Measurements from ENCODE around the gene KCNJ16.

The KCNJ16 gene

DNA sequence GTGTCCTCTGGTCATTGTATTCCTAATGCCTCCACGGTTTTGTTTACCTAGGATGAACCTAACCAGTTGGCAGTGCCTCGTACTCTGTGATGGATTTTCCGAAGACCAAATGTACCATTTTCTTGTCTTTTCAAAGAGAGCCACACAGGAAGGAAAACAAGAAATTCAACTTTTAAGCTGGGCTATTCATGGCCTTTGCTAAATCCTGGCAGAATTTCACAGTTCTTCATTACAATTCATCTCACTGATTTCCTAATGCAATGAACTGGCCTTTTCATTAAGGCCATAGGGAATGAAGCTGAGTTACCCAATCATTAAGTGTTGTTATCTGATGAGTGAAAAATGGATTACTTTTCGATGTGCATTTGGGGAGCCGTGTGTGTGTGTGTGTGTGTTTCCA is 7.9 kb upstream of the KCNJ16 start:
- DNase-seq (ENCODE audit: insufficient read length, low spot score) (no peak), FAIRE-seq (no peak)

DNA sequence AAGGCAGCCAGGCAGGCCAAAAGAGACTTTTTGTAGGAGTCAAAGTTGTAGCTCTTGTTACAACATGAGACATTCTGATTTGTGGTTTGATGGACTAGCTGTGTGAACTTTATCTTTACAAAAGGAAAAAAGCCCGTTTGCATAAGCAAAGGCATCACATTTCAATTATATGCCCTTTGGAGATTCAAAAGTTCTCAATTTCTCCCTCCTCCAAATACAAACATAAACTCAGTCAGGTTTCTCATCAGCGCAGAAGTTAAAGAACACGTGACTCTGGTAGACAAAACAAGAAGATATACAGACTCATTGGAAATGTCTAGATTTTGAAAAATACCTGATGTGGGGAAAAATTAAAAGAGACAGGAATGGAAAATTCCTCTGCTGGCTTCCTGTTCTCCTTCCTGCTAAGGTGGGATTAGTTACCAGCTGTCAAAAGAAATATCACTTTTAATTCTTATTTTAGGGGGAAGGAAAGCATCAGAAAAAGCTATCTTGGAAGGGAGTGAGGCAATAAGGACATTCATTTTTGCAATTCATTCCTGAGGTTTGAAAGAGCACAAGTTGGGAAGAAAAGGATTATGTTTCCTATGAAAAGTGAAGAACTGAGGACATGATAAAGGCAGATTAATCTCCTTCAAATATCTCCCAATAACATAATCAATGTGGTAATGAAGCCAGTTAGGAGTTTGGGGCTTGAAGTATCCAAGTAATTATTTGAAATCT is 4.6 kb upstream of the KCNJ16 start:
- DNase-seq (ENCODE audit: insufficient read length, low spot score), result no peak
- no peak for FAIRE-seq

DNA sequence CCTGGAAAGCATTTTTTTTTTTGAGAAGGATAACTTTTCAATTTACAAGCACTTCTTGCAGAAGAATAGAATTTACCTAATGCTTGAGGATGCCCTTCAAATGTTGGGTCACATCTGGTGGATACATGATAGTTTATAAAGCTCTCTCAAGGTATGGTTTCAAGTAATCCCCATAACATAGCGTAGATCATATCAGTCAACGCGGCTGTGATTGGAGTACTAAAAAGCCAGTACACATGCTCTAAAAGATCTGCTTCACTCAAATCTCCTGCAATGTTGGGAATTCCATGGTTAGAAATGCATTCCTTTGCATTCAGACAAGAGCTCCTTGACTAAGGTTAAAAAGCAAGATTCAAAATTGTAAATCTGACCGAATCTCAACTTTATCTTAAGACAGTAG is 3.9 kb upstream of the KCNJ16 start:
- no peak for FAIRE-seq

DNA sequence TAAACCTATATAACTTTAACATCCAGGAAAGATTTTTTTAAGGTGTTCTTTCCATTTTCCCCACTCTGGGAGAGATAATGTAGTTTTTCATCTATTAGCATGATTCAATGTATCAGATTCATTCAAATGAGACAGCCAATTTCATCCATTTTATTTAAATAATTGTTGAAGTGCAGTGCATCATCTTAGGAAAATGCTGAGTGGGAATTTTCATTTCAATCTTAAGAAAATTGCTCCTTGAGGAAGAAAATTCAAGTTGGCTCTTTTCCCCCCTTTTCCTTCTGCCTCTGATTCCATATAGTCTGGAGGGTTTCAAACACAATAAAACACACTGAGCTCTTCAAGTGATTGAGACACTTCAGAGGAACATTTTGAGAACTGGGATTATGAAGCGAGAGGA is 3.4 kb upstream of the KCNJ16 start:
- FAIRE-seq, result no peak

More for the DNA sequence above, 3.9 kb upstream of the KCNJ16 start:
- no peak for DNase-seq (ENCODE audit: insufficient read length, low spot score)

DNA sequence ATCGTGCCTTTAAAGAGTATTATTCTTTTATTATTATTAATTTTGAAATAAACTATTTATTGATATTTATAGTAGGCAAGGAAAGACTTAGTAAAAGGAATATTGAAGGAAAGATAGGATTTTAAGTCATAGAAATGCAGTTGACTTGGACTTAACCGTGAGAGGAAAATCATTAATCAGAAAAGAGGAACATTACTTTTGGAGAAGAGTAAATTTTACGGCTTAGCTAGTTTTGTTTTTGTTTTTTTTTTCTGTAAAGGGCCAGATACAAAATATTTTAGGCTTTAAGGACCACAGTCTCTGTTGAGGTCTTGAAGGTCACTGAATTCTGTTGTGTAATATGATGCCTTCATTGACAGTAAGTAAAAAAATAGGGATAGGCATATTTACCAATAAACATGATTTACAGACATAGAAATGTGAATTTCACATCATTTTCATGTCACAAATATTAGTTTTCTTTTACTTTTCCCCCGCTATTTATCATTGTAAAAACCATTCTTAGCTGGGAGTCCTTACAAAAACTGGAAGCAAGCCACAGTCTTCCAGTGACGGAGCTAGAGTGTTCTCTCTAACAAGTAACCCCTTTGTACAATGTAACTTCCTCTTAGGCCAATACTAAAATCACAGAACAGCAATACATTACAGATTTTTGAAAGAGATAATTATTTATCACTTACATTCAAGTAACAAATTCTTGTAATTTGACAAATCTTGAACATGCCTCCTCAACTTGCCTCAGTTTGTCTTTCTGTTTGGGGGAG is 2.3 kb upstream of the KCNJ16 start:
- no peak for DNase-seq (ENCODE audit: insufficient read length, low spot score)
- FAIRE-seq, result no peak

More for the DNA sequence above, 3.4 kb upstream of the KCNJ16 start:
- DNase-seq (ENCODE audit: insufficient read length, low spot score), result no peak

DNA sequence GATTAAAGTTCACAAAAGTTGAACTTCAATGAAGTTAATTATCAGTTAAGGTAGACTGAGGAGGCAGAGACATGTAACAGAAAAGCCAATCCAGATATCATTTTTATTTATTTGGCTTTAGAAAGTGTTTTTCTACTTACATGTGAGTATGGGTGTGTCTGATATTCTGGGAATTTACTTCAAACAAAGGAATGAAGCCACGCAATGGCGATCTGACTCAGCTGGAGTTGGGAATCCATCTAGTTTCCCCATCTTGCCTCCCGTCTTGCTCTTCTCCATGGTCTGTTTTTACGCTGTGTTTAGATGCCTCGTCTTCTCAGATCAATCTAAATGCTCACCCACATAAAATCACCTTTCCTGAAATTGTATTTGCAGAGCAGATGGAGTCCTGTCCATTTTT is 1.7 kb upstream of the KCNJ16 start:
- DNase-seq (ENCODE audit: insufficient read length, low spot score) (no peak), FAIRE-seq (no peak)

DNA sequence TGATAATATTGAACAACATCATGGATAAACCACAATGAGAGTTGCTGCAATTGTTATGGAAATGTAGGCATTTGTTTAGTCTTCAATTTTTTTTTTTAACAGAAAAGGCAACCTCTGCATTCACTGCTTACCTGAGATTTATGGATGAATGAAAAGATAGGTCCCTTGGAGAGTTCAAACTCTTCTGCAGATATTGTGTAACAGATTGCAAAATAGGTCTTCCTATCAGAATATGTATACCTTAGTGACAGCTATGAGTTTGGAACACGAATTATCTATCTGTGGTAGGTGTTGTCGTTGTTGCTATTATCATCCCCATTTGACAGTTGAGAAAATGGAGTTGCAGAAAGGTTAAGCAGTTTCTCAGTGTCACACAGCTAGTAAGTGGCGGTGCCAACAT is 1.2 kb upstream of the KCNJ16 start:
- FAIRE-seq, result no peak
- DNase-seq (ENCODE audit: insufficient read length, low spot score), result no peak

DNA sequence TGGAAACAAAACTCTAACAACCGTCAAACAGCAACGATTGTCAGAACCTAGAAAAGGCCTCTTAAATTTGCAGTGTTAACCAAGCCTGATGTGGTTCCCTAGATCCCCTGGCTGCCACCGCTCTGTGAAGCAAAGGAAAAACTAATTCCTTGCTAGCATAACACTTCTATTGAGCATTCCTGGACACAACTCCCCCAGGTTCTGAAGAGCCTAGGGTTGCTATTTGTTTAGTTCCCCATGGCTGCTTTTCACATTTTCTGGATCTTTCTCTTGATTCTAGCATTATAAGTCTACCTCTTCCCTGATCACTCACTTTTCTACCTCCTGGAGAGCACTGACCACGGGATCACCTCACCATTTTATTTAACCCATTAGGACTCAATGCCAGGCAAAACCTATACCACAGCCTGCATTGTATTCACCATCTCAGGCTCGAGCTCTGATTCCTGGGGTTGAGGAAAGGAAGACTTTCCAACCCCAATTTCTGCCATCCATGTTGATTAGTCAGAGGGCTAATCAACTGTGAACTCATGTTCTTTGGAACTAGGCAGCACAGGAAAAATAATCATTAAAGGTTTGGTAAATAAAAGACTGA is 692 bp upstream of the KCNJ16 start:
- no peak for DNase-seq (ENCODE audit: insufficient read length, low spot score)
- no peak for FAIRE-seq

DNA sequence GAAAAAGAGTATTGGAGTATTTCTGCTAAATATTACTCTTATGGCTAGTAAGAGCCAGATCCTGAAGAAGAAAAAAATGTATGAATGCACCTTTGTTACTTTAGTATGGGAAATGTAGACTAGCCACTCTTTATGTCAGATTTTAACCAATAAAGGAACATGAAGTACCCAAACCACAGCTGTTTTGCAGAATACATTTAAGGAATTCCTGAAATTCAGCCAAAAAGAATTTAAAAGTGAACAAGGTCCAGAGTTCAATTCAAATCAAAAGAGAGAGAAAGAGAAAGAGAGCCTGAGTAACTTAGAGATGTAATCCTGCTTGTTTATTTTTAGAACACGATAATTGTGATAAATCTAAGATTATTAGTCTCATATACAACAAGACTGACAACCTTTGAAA is 1.2 kb downstream of the KCNJ16 start:
- no peak for FAIRE-seq
- no peak for DNase-seq (ENCODE audit: insufficient read length, low spot score)

DNA sequence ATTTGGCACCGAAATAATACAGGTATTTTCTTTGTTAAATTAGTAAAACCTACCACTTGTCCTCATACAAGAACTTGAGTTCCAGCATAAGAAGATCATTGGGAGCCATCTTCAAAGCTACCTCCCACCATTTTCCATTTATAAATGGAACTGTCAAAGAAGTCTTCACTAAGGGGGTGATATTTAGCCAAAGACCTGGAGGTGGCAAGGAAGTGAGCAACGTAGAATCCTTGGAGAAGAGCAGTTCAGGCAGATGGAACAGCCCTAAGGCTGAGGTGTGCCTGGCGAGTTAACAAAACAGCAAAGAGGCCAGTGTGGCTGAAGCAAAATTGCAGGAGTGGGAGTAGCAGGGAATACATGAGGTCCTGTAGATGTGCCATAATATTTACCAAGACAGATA is 1.8 kb downstream of the KCNJ16 start:
- FAIRE-seq, result no peak

DNA sequence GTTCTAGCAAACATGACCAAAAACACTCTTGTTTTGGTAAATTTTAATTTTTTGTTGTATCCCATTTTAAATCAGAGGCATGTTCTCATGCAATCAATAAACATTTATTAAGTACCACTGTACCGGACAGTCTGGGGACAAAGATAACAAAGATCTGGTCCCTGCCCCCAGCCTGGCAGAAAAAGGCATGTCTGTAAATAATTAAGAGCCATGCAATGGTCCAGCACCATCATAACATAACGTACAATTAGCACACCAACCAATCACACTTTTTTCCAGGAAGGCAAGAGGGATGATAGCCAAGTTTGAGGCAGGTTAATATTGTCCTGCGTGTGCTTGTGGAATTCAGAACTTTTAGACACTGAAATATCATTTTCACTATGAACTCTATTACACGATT is 3.5 kb downstream of the KCNJ16 start:
- DNase-seq (ENCODE audit: insufficient read length, low spot score) (no peak), FAIRE-seq (no peak)

More for the DNA sequence above, 1.8 kb downstream of the KCNJ16 start:
- DNase-seq (ENCODE audit: insufficient read length, low spot score), result no peak

DNA sequence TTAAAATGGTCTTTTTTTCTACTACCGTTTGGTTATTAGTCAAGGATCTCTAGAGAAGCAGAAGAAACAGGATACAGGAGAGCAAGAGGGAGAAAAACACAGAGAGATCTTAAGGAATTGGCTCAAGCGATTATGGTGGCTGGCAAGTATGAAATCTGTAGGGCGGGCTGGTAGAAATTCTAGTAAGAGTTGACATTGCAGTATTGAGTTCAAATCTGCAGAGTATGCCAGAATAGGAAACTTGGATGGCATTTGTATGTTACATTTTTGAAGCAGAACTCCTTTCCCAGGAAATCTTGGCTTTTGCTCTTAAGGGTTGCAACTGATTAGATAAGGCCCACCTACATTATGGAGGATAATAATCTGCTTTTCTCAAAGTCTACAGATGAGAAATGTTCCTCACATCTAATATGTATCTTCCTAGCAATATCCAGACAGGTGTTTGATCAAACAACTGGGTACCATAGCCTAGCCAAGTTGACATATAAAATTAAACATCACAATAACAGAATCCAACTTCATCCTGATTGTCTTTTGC is 4.0 kb downstream of the KCNJ16 start:
- FAIRE-seq (no peak), DNase-seq (ENCODE audit: insufficient read length, low spot score) (no peak)

DNA sequence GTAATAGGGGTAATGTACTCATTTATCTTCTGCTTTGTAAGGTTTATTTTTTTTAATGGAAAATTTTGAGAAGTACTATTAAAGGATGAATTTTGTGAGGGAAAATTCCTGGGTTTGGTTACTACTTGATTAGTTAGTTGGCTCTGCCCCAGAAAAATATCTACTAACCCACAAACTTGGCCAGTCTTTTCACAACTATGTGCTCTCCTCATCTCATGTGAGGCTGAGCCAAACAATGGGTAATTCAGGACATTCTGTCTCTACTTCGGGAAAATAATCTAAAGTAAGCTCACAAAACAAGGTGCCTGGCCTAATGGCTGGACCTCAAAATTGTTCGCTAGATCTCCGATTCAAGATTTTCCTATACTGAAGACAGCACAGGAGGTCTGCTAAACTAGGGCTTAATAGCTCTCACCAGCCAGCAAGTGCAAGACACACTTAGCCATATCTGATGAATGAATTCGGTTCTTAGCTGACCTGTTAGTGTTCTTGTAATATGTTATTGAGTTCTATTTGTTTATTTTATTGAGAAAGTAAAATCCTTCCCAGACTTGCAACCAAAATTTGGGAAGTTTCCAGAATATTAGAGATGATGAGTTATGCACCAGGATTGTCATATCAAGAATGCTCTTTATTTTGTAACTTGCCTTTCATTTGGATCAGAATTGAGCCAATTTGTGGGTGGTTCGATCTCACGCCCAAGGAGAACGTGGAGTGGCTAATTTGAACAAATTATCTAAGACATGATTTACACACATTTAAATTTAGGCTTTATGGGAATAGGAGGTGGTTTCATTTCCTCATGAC is 5.7 kb downstream of the KCNJ16 start:
- FAIRE-seq, result no peak

DNA sequence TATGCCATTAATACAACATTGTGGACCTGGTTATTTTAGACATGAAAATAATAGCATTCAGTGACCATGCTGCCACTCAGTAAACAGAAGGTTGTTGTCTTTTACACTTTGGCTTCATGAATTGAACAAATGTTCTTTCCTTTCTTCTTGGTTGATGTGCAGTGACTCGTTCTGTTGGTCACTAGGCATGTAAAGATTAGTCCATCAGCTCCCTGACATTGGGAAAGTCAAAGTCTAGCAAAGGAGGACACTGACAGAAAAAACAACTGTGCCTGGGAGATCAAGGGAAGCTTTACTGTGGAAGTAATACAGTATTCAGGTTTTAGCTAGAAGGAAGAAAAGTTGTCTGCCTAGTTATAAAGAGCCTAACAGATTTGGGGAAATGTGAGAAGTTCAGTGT is 6.9 kb downstream of the KCNJ16 start:
- FAIRE-seq, result no peak
- no peak for DNase-seq (ENCODE audit: insufficient read length, low spot score)

More for the DNA sequence above, 5.7 kb downstream of the KCNJ16 start:
- no peak for DNase-seq (ENCODE audit: insufficient read length, low spot score)

DNA sequence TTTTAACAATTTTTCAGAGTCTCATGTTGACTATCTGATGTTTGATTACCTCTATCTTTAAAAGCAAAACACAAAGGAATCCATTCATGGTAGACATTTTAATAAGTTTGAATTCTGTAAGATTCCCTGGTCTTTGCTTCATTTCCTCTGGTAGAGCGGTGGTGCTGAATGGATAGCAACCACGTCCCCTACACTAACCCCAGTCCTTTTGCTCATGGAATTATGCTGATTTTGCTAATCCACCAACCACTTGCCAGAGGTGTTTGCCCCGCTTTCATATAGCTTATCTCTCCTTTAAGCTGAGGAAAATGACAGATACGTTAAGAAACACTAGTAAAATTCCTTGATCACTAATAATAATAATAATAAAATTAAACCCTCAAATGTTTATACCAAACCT is 9.5 kb downstream of the KCNJ16 start:
- DNase-seq (ENCODE audit: insufficient read length, low spot score) (no peak), FAIRE-seq (no peak)

DNA sequence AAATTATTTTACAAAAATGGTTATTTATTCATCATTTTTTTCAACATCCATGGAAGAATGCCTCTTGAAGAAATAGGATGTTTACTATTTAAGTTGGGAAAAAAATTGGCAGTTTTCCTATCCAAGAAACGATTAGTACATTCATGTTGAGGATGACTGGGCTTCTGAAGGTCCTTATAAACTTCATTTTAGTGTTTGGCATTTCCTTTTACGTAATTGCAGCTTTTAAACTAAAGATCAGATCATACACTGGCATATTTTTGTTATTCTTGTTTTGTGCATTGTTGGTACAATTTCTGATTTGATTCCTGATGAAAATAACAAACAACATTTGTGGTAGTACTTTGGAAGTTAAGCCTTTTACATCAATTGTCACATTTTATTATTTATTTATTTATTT is 11.5 kb downstream of the KCNJ16 start:
- DNase-seq (ENCODE audit: insufficient read length, low spot score) (no peak), FAIRE-seq (no peak)

DNA sequence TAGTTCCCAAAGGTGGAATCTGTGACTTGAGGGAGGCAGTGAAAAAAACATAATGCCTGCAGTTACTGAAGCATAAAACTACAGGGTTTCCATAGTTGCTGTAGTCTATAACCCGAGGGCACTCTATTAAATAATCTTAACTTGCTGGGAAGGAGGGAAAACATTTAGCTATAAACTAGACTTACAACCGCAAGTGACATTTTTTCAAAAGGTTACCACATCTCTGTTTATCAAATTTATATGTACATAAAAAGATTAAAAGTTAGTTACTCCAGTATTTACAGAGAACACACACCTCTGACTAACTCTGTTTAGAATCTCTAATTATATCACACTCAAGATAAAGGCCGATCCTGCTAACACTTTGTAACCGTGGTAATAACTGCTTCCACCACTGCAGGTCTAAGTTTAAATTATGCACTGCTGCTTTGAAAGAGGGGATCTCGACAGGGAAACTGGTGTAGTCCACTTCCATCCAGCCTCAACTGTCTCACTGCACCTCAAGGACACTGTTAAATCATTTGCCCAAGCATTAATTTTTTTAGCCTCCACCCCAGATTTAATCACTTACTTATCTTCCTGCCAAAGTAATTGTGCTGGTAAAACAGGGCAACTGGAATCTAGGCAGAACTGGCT is 14.6 kb downstream of the KCNJ16 start:
- FAIRE-seq (no peak), DNase-seq (ENCODE audit: insufficient read length, low spot score) (no peak)

DNA sequence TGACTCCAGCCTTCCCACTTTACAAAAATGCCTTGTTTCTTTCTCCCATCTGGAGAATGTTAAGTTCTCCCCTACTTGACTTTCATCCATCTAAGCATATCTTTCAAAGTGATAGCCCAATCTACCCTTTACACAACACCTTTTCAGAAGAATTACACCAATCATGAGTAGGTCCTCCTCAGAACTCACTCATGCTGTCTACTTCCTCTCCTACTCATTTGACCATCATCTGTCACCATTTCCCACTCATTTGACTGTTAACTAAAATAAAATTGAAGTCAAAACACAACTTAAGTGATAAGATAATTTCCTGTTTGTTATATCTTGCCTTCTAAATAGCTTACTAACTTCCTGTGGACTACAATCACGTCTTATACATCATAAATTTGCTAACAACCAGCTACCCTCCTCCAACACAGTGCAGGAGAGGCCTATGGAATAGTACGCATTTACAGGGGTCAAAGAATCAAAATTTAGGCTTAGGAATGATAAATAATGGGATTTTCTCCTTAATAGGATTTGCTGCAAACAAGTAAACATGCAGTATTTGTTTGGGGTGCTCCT is 16.1 kb downstream of the KCNJ16 start:
- DNase-seq (ENCODE audit: insufficient read length, low spot score), result no peak
- no peak for FAIRE-seq

DNA sequence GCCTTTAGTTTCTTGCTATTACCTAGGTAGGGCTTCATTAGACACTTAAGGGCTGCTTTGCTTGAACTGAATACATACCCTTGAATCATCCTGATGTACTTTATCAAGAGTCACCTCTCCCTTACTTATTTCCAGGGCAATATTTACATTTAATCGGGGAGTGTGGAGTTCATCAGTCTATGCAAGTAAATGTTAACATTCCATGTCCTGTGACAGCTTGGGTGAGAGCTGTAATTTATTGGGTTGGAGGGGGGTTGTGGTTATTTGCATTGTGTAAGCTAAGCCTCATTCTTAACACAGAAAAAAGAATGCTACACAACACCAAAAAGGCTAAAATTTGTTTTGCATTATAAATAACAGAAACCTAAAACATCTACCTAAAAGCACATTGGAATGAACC is 16.7 kb downstream of the KCNJ16 start:
- FAIRE-seq (no peak), DNase-seq (ENCODE audit: insufficient read length, low spot score) (no peak)

DNA sequence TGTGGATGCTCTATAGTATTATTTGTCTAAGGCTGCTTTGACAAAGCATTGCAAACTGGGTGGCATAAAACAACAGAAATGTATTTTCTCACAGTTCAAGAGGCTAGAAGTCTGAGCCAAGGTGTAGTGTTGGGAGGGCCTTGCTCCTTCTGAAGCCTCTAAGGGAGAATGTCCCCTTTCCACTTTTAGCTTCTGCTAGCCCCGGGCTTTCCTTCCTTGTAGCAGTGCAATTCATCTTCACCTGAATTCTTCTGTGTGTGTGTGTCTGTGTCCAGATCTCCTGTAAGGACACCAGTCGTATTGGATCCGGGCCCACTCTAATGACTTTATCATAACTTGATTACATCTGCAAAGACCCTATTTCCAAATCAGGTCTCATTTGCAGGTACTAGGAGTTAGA is 18.1 kb downstream of the KCNJ16 start:
- no peak for DNase-seq (ENCODE audit: insufficient read length, low spot score)
- FAIRE-seq, result no peak
